ENCODE measurements around the gene SUSD1.
"Not testable (repeated sequence)": the region's sequence is repeated elsewhere in the genome, so short reads cannot be mapped to it uniquely, and the experiment has no call there.

The SUSD1 gene

DNA sequence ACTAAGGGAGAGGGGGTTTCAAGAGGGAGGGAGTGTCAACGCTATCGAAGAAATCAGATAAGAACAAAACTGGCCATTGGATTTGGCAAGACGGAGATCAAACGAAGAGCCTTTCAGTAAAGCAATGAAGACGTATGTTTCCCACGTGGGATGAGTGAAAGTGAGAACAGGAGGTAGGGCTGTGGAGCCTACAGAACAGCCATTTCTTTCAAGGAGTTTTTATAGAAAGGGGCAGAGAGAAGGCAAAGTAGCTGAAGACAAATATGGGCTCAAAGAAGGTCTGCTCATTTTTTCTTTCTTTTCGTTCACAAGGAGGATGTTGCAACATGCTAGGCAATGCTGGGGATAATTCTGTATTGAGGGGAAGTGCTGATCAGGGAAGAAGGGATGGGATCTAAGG lies 98.3 kb downstream of the SUSD1 start:
- Histone ChIP-seq H3K9ac (ENCODE audit: low read length) (no peak overlapping the region), H3K79me2 (ENCODE audit: insufficient read depth, low read length) (no peaks in the 10 kb centered on the region), H3K4me3 (ENCODE audit: insufficient read depth, low read length, poor library complexity, severe bottlenecking) (no peak overlapping the region), H4K20me1 (ENCODE audit: low read depth, low read length) (no peaks in the 10 kb centered on the region), H3K27ac (ENCODE audit: low read depth, low read length) (no peak overlapping the region), H3F3A (ENCODE audit: insufficient read depth) (peaks cover under 1% of the 10 kb centered on the region; the same call in 1 of the 2 replicates), H2AFZ (ENCODE audit: low read depth, low read length, severe bottlenecking) (no peak overlapping the region), H3K27me3 (ENCODE audit: low read length) (no peaks in the 10 kb centered on the region), H3K4me2 (ENCODE audit: low read depth, low read length, poor library complexity, severe bottlenecking) (no peak overlapping the region), H3K9me2 (replicated peaks; ENCODE audit: insufficient read depth, low read length) (no peaks in the 10 kb centered on the region), H3K36me3 (ENCODE audit: low read length) (no peaks in the 10 kb centered on the region), H3K9me3 (ENCODE audit: insufficient read depth, low read length) (no peaks in the 10 kb centered on the region)
- TF ChIP-seq, protein P1, sequence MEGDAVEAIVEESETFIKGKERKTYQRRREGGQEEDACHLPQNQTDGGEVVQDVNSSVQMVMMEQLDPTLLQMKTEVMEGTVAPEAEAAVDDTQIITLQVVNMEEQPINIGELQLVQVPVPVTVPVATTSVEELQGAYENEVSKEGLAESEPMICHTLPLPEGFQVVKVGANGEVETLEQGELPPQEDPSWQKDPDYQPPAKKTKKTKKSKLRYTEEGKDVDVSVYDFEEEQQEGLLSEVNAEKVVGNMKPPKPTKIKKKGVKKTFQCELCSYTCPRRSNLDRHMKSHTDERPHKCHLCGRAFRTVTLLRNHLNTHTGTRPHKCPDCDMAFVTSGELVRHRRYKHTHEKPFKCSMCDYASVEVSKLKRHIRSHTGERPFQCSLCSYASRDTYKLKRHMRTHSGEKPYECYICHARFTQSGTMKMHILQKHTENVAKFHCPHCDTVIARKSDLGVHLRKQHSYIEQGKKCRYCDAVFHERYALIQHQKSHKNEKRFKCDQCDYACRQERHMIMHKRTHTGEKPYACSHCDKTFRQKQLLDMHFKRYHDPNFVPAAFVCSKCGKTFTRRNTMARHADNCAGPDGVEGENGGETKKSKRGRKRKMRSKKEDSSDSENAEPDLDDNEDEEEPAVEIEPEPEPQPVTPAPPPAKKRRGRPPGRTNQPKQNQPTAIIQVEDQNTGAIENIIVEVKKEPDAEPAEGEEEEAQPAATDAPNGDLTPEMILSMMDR (IDR thresholded peaks at IDR 0.05; ENCODE audit: insufficient read depth, low read length, poor library complexity, severe bottlenecking) = no peak
- no peak for TF ChIP-seq EZH2phosphoT487 (conservative IDR thresholded peaks at IDR 0.05; ENCODE audit: low read length)

DNA sequence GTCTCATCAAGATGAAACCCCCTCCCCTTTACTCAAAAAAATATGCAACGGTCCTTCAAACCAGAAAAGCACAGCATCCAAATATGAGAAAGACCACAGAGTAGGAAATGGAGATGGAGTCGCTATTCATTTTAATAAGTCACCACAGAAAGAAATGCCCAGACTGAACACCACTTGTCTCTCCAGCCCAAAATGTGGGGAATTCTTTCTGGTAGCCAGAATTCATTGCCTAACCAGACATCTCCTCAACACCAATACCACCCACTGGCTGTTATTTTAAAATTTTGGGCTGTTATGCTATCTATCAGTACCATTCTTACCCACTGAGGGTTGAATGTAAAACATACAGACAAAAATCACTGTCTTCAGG lies 100.1 kb downstream of the SUSD1 start:
- no peak for TF ChIP-seq EZH2phosphoT487 (conservative IDR thresholded peaks at IDR 0.05; ENCODE audit: low read length)
- TF ChIP-seq, protein P1 (IDR thresholded peaks at IDR 0.05; ENCODE audit: insufficient read depth, low read length, poor library complexity, severe bottlenecking) = no peak
- Histone ChIP-seq H3K27me3 (ENCODE audit: low read length) (no peaks in the 10 kb centered on the region), H3K9me3 (ENCODE audit: insufficient read depth, low read length) (no peaks in the 10 kb centered on the region), H3K9me2 (replicated peaks; ENCODE audit: insufficient read depth, low read length) (no peaks in the 10 kb centered on the region), H3F3A (ENCODE audit: insufficient read depth) (peaks cover 5% of the 10 kb centered on the region), H3K9ac (ENCODE audit: low read length) (no peak overlapping the region), H2AFZ (ENCODE audit: low read depth, low read length, severe bottlenecking) (no peak overlapping the region), H3K4me3 (ENCODE audit: insufficient read depth, low read length, poor library complexity, severe bottlenecking) (no peak overlapping the region), H3K79me2 (ENCODE audit: insufficient read depth, low read length) (no peaks in the 10 kb centered on the region), H3K27ac (ENCODE audit: low read depth, low read length) (no peak overlapping the region), H3K4me2 (ENCODE audit: low read depth, low read length, poor library complexity, severe bottlenecking) (no peak overlapping the region), H3K36me3 (ENCODE audit: low read length) (no peaks in the 10 kb centered on the region), H4K20me1 (ENCODE audit: low read depth, low read length) (no peaks in the 10 kb centered on the region)

DNA sequence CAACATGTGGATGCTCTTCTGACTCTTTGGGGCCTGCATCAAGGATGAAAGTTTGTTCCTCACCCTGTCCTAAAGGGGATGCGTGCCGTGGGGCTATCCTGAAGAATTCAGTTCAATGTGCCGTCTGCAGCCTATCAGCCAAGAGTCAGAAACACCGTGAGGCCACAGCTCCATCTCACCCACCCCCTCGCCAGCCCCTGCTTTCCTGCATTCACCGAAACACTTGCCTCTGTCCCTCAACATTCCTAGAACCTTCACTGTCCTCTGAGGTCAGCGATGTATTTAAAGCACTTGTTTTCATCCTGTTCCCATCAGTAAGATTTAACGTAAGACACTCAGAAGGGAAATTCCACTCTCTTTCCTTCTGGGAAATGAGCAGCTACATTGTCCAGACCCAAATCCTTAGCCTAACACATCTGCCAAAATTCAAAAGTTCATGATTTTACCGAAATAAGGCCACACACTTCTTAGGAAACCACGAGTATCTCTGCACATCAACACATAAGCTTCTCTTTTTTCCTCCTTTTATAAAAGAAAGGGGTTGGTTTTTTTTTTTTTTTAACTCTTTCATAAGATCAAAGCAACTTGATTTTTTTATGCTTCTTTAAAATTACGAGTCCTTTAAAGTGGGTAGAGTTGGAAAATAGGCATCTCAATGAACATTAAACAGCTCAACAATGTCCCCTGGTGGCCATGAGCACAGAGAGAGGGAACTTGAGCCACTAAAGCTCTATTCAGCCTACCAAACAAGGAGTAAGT lies 100.7 kb downstream of the SUSD1 start:
- peak overlapping the region; percentile 37 for H3K4me2 ChIP-seq (ENCODE audit: low read depth, low read length, poor library complexity, severe bottlenecking)

DNA sequence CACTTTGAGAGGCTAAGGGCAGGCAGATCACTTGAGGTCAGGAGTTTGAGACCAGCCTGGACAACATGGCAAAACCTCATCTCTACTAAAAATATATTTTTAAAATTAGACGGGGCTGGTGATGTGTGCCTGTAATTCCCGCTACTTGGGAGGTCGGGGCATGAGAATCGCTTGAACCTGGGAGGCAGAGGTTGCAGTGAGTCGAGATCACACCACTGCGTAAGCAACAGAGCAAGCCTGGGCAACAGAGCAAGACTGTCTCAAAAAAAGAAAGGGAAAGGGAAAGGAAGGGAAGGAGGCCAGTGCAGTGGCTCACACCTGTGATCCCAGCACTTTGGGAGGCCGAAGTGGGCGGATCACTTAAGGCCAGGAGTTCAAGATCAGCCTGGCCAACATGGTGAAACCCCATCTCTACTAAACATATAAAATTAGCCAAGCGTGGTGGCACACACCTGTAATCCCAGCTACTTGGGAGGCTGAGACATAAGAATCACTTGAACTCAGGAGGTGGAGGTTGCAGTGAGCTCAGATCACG lies 101.4 kb downstream of the SUSD1 start:
- not testable (repeated sequence) for H3K4me3 ChIP-seq (ENCODE audit: insufficient read depth, low read length, poor library complexity, severe bottlenecking); H2AFZ ChIP-seq (ENCODE audit: low read depth, low read length, severe bottlenecking); H3K9me2 ChIP-seq (replicated peaks; ENCODE audit: insufficient read depth, low read length); H3F3A ChIP-seq (ENCODE audit: insufficient read depth); H3K9ac ChIP-seq (ENCODE audit: low read length); H3K27me3 ChIP-seq (ENCODE audit: low read length); H3K79me2 ChIP-seq (ENCODE audit: insufficient read depth, low read length); H3K9me3 ChIP-seq (ENCODE audit: insufficient read depth, low read length); H3K36me3 ChIP-seq (ENCODE audit: low read length); H4K20me1 ChIP-seq (ENCODE audit: low read depth, low read length)
- H3K4me2 ChIP-seq (ENCODE audit: low read depth, low read length, poor library complexity, severe bottlenecking) = peak overlapping the region; percentile 37
- H3K27ac ChIP-seq (ENCODE audit: low read depth, low read length) = peak overlapping the region; percentile 71

More for the DNA sequence above, 100.7 kb downstream of the SUSD1 start:
- Histone ChIP-seq H3K9me3 (ENCODE audit: insufficient read depth, low read length) (no peaks in the 10 kb centered on the region), H3K9me2 (replicated peaks; ENCODE audit: insufficient read depth, low read length) (no peaks in the 10 kb centered on the region), H3K4me3 (ENCODE audit: insufficient read depth, low read length, poor library complexity, severe bottlenecking) (peak overlapping the region; percentile 20), H3K36me3 (ENCODE audit: low read length) (no peaks in the 10 kb centered on the region), H3K79me2 (ENCODE audit: insufficient read depth, low read length) (no peaks in the 10 kb centered on the region), H3F3A (ENCODE audit: insufficient read depth) (peaks cover 5% of the 10 kb centered on the region), H3K27ac (ENCODE audit: low read depth, low read length) (peak overlapping the region; percentile 71), H3K27me3 (ENCODE audit: low read length) (no peaks in the 10 kb centered on the region), H3K9ac (ENCODE audit: low read length) (peak overlapping the region; percentile 24), H4K20me1 (ENCODE audit: low read depth, low read length) (no peaks in the 10 kb centered on the region), H2AFZ (ENCODE audit: low read depth, low read length, severe bottlenecking) (peak overlapping the region; percentile 50)
- TF ChIP-seq, protein P1 (IDR thresholded peaks at IDR 0.05; ENCODE audit: insufficient read depth, low read length, poor library complexity, severe bottlenecking) = peak; percentile 97
- no peak for TF ChIP-seq EZH2phosphoT487 (conservative IDR thresholded peaks at IDR 0.05; ENCODE audit: low read length)

All from SU-DHL-6 (cell line).